ENCODE measurements around the gene DLL4.

DLL4 gene

DNA sequence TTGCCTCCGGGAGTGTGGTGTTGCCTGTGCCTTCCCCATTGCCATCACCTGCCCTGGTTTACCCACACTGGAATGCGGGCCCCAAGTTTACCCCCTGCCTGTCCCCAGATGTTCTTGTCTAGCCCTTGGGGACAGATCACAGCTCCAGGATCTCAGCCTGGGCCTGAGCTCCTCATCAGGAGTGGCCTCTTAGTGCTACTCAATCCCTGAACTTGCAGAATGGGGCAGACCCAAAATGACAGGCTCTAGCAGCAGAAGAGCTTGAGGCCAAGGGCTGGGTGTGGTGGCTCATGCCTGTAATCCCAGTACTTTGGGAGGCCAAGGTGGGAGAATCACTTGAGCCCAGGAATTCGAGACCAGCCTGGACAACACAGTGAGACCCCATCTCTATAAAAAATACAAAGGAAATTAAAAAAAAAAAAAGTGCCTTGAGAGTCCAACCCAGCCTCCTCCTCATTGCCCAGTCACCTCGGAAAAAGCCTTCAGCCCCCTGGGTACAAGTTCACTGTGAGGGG lies 28.0 kb downstream of the DLL4 start:
- no peak overlapping the region for H3K4me3 ChIP-seq
- no peak for DNase-seq
- H3K4me1 ChIP-seq, result peaks cover 0 to 55% (median 39%) of the 10 kb centered on the region in 4 donors
- no peaks in the 10 kb centered on the region for H3K27me3 ChIP-seq
- H3K36me3 ChIP-seq, result no peaks in the 10 kb centered on the region
- H3K27ac ChIP-seq, result peak overlapping the region; percentile 70 to 72
- TF ChIP-seq, protein P1, sequence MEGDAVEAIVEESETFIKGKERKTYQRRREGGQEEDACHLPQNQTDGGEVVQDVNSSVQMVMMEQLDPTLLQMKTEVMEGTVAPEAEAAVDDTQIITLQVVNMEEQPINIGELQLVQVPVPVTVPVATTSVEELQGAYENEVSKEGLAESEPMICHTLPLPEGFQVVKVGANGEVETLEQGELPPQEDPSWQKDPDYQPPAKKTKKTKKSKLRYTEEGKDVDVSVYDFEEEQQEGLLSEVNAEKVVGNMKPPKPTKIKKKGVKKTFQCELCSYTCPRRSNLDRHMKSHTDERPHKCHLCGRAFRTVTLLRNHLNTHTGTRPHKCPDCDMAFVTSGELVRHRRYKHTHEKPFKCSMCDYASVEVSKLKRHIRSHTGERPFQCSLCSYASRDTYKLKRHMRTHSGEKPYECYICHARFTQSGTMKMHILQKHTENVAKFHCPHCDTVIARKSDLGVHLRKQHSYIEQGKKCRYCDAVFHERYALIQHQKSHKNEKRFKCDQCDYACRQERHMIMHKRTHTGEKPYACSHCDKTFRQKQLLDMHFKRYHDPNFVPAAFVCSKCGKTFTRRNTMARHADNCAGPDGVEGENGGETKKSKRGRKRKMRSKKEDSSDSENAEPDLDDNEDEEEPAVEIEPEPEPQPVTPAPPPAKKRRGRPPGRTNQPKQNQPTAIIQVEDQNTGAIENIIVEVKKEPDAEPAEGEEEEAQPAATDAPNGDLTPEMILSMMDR (IDR thresholded peaks at IDR 0.05), result no peak
- intact Hi-C loops (cut with DNase I; ENCODE audit: low total_unique reads), result no loop called here
- H3K9me3 ChIP-seq, result no peaks in the 10 kb centered on the region

DNA sequence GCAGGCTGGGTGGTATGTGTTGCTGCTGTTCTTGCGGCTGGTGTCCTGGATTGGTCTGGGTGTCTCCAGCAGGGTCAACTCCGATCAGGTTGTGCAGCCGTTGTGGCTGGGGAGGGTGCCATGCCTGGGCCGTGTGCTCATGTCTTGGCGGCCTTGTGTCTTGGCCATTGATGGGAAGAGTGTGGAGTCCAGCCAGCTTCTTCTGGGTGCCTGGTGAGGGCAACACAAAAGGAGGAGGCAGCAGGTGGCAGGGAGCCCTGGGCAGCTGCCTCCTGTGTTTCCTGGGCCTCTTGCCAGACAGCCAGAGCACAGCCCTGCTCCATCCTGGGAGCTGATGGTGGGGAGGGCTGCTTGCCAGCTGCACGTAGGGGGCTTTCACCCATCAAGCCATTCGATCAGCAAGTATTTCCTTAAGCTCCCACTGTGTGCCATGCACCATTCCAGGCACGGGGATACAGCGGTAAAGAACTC lies 28.5 kb downstream of the DLL4 start:
- peak overlapping the region; percentile 70 to 72 for H3K27ac ChIP-seq
- H3K27me3 ChIP-seq, result no peaks in the 10 kb centered on the region
- no peaks in the 10 kb centered on the region for H3K36me3 ChIP-seq
- intact Hi-C loops (cut with DNase I; ENCODE audit: low total_unique reads), result no loop called here
- TF ChIP-seq, protein P1 (IDR thresholded peaks at IDR 0.05), result no peak
- peaks cover 0 to 50% (median 35%) of the 10 kb centered on the region in 4 donors for H3K4me1 ChIP-seq
- H3K9me3 ChIP-seq, result no peaks in the 10 kb centered on the region
- DNase-seq, result peak; percentile 57 to 91
- no peak overlapping the region for H3K4me3 ChIP-seq

DNA sequence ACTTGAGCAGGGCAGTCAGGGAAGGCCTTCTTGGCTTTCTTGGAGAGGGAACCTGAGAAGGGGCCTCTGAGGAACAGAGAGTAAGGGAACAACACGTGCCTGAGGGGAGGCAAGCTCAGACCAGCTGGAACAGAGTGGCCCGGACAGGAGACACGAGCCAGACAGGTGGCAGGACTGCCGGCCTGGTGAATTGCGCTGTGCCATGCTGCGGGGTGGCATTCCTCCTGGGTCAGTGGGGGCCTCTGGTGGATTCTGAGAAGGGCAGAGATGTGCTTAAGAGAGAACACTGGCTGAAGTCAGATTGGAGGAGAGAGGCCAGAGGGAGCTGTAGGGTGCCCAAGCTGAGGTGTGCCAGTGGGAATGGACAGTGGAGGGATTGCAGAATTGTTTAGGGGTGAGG lies 29.0 kb downstream of the DLL4 start:
- intact Hi-C loops (cut with DNase I; ENCODE audit: low total_unique reads), result no loop called here
- Histone ChIP-seq H3K27me3 (no peaks in the 10 kb centered on the region), H3K27ac (peak overlapping the region; percentile 70 to 72), H3K36me3 (no peaks in the 10 kb centered on the region), H3K4me1 (peaks cover 0 to 48% (median 32%) of the 10 kb centered on the region in 4 donors), H3K4me3 (no peak overlapping the region), H3K9me3 (no peaks in the 10 kb centered on the region)
- no peak for DNase-seq
- TF ChIP-seq, protein P1 (IDR thresholded peaks at IDR 0.05), result no peak

DNA sequence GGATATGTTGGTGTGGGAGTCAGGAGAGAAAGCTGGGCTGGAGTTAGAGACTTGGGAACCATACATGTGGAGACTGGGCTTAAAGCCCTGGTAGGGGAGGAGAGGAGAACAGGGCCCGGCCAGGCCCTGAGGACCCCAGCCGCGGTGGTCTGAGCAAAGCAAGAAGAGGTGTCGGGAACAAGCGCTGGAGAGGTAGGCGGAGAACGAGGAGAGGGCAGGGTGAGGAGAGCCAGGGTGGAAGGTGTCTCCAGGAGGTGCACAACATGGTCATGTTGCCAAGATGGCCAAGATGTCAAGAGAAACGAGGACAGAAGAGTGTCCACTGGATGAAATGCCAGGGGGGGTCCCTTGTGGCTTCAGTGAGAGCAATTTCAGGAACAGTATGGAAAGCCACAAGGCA lies 29.6 kb downstream of the DLL4 start:
- Histone ChIP-seq H3K9me3 (no peaks in the 10 kb centered on the region), H3K36me3 (no peaks in the 10 kb centered on the region), H3K27me3 (no peaks in the 10 kb centered on the region), H3K4me3 (no peak overlapping the region), H3K27ac (peak overlapping the region; percentile 70 to 72), H3K4me1 (peaks cover 0 to 47% (median 30%) of the 10 kb centered on the region in 4 donors)
- intact Hi-C loops (cut with DNase I; ENCODE audit: low total_unique reads), result loop anchor here (1.0 kb wide), 1 partner anchor 25 kb away; no protein-coding TSS in a partner anchor
- no peak for DNase-seq
- TF ChIP-seq, protein P1 (IDR thresholded peaks at IDR 0.05), result no peak

DNA sequence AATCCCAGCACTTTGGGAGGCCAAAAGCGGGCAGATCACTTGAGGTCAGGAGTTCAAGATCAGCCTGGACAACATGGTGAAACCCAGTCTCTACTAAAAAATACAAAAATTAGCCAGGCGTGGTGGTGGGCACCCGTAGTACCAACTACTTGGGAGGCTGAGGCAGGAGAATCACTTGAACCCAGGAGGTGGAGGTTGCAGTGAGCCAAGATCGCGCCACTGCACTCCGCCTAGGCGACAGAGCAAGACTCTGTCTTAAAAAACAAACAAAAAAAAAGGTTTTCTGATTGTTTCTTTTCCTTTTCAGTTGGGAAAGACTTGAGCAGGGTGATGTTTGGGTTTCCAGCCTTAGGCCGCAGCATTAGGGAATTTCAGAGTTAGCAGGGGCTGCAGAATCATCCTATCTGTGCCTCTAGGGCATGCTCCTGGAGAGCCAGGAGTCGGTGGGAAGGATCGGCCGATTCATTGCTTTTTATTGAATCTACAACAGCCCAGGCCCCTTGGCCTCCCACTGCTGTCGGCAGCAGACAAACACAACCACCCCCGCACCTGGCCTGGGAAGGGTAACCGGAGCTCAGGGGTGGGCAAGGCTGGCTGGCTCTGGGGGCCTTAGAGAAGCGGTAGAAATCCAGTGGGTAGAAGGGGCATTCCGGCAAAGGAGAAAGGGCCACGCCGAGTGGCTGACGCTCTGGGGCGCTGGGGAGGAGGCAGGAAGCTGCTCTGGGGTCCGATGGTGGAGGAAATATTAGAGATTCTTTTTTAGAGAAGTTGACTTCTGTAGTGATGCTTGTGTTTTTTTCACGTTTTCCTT lies 30.4 kb downstream of the DLL4 start:
- Histone ChIP-seq H3K9me3 (no peaks in the 10 kb centered on the region), H3K27ac (no peak overlapping the region), H3K36me3 (no peaks in the 10 kb centered on the region), H3K27me3 (no peaks in the 10 kb centered on the region), H3K4me3 (no peak overlapping the region), H3K4me1 (peaks cover 0 to 38% (median 24%) of the 10 kb centered on the region in 4 donors)
- no peak for DNase-seq
- TF ChIP-seq, protein P1 (IDR thresholded peaks at IDR 0.05), result no peak
- intact Hi-C loops (cut with DNase I; ENCODE audit: low total_unique reads), result loop anchor here (1.0 kb wide), 1 partner anchor 24 kb away; no protein-coding TSS in a partner anchor

All from tibial artery (tissue), 4 donors.